ENCODE measurements around the gene VDR.

DNA sequence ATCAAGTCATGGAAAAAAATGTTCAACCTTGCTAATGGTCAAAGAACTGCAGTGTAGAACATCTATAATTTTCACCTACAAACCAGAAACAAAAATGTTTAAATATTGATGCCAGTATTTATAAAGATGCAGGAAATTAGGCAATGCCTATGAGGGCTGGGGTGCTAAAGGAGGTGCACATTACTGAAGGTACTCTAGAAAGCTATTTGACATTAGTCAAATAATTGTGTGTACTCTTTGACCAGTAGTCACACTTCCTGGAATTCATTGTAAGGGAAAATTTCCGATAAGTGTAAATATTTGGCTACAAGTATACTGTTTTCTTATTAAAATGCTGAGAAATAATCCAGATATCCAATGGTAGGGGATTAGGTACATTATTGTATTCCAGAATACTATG, 48.7 kb downstream of the VDR start:
- no peak for TF ChIP-seq POLR2A (IDR thresholded peaks at IDR 0.05)
- TF ChIP-seq, protein P1, sequence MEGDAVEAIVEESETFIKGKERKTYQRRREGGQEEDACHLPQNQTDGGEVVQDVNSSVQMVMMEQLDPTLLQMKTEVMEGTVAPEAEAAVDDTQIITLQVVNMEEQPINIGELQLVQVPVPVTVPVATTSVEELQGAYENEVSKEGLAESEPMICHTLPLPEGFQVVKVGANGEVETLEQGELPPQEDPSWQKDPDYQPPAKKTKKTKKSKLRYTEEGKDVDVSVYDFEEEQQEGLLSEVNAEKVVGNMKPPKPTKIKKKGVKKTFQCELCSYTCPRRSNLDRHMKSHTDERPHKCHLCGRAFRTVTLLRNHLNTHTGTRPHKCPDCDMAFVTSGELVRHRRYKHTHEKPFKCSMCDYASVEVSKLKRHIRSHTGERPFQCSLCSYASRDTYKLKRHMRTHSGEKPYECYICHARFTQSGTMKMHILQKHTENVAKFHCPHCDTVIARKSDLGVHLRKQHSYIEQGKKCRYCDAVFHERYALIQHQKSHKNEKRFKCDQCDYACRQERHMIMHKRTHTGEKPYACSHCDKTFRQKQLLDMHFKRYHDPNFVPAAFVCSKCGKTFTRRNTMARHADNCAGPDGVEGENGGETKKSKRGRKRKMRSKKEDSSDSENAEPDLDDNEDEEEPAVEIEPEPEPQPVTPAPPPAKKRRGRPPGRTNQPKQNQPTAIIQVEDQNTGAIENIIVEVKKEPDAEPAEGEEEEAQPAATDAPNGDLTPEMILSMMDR (IDR thresholded peaks at IDR 0.05) = no peak
